Cortex of kidney (tissue), 1 donor: Measurements from ENCODE around the gene SERPIND1.
"Not testable (repeated sequence)": the region's sequence is repeated elsewhere in the genome, so short reads cannot be mapped to it uniquely, and the experiment has no call there.

ENCODE experiments used
- DNase-seq: peaks from one replicate; lab custom pipeline; 2025; lab: John Stamatoyannopoulos, UW

The SERPIND1 gene

GRCh38 chr22:20815477-20816050 lies 41.7 kb downstream of the SERPIND1 start:
- DNase-seq, result no peak

GRCh38 chr22:20816559-20816958 lies 42.6 kb downstream of the SERPIND1 start:
- no peak for DNase-seq

GRCh38 chr22:20818471-20818870 lies 44.6 kb downstream of the SERPIND1 start:
- DNase-seq, result no peak

- DNase-seq, result no peak
Measured at GRCh38 chr22:20819471-20819870, 45.6 kb downstream of the SERPIND1 start.

GRCh38 chr22:20821717-20822239 lies 47.9 kb downstream of the SERPIND1 start:
- DNase-seq, result not testable (repeated sequence)

GRCh38 chr22:20822240-20822639 lies 48.3 kb downstream of the SERPIND1 start:
- DNase-seq, result no peak

GRCh38 chr22:20823264-20823663 lies 49.4 kb downstream of the SERPIND1 start:
- DNase-seq, result no peak

- DNase-seq, result not testable (repeated sequence)
Measured at GRCh38 chr22:20825216-20825615, 51.3 kb downstream of the SERPIND1 start.

- DNase-seq, result no peak
Measured at GRCh38 chr22:20825624-20826023, 51.7 kb downstream of the SERPIND1 start.

- not testable (repeated sequence) for DNase-seq
Measured at GRCh38 chr22:20826373-20827152, 52.6 kb downstream of the SERPIND1 start.

- no peak for DNase-seq
Measured at GRCh38 chr22:20829491-20830134, 55.7 kb downstream of the SERPIND1 start.

GRCh38 chr22:20833225-20833665 lies 59.3 kb downstream of the SERPIND1 start:
- DNase-seq, result no peak

- DNase-seq, result no peak
Measured at GRCh38 chr22:20834206-20834605, 60.3 kb downstream of the SERPIND1 start.

GRCh38 chr22:20834725-20835124 lies 60.8 kb downstream of the SERPIND1 start:
- DNase-seq, result no peak
